Subcutaneous adipose tissue (tissue), 4 donors: ENCODE data around the gene KRT79. TPM values are rescaled to one million over a fixed set of nuclear protein-coding genes. Genes with fewer than 3 reads are reported as not detected.

Source experiments
- CTCF ChIP-seq: fragments of 450-650 bp; IDR thresholded peaks from one replicate; pipeline ENCODE4 v1.5.1; 2016; ENCODE audit warnings: low read depth, mild to moderate bottlenecking, control low read depth, antibody characterized with exemption, moderate library complexity
- total RNA-seq, 4 donors: library from RNA; depleted of rRNA; stranded (reverse); fragments of >200 nt; gene quantifications; one replicate each; pipeline ENCODE4 v1.1.0, GENCODE V29; 2016

The KRT79 gene
- total RNA-seq, 4 donors from 2014 or later, result 0.22 to 3.6 (median 2.0) TPM; not detected in 1

GRCh38 chr12:52819731-52820510 lies 14.2 kb downstream of the KRT79 start:
- TF ChIP-seq CTCF, result no peak

- TF ChIP-seq CTCF, result no peak
Measured at GRCh38 chr12:52818887-52819420, 15.2 kb downstream of the KRT79 start.

GRCh38 chr12:52818388-52818787 lies 15.7 kb downstream of the KRT79 start:
- no peak for TF ChIP-seq CTCF

- TF ChIP-seq CTCF, result no peak
Measured at GRCh38 chr12:52817699-52818238, 16.3 kb downstream of the KRT79 start.

GRCh38 chr12:52817003-52817698 lies 17.0 kb downstream of the KRT79 start:
- TF ChIP-seq CTCF, result no peak

- no peak for TF ChIP-seq CTCF
Measured at GRCh38 chr12:52815676-52816588, 18.2 kb downstream of the KRT79 start.
